GM23338 (cell line): Measurements from ENCODE around the gene DGLUCY. TPM values are rescaled to one million over a fixed set of nuclear protein-coding genes. Genes with fewer than 3 reads are reported as not detected.

Experiments used
- ATAC-seq: fragments of 200-7000 bp; cut with Tn5 transposase; 3 replicates; pipeline ENCODE4 v1.9.1; 2020
- DNase-seq: peaks from one replicate; pipeline ENCODE4 v3.0.0-alpha.2; 2015; ENCODE audit warnings: low spot score
- H2AFZ ChIP-seq: fragments of 200-600 bp; sonication (generic); 2 replicates; pipeline ENCODE4 v1.8.0; 2016; ENCODE audit warnings: antibody characterized with exemption, mild to moderate bottlenecking, moderate library complexity
- H3F3A ChIP-seq: fragments of 200-600 bp; sonication (generic); replicated peaks from 2 replicates; pipeline ENCODE4 v1.8.0; 2017; ENCODE audit warnings: antibody characterized with exemption, mixed run types, low read depth
- H3K27ac ChIP-seq: fragments of 200-600 bp; sonication (generic); 2 replicates; pipeline ENCODE4 v1.6.1; 2016; ENCODE audit warnings: low read depth
- H3K27me3 ChIP-seq: fragments of 200-600 bp; sonication (generic); 2 replicates; pipeline ENCODE4 v1.8.0; 2016; ENCODE audit warnings: mild to moderate bottlenecking, mixed run types, moderate library complexity; ENCODE audit not compliant: insufficient read depth
- H3K36me3 ChIP-seq: fragments of 200-600 bp; sonication (generic); 2 replicates; pipeline ENCODE4 v1.8.0; 2016; ENCODE audit warnings: mild to moderate bottlenecking; ENCODE audit not compliant: insufficient read depth
- H3K4me1 ChIP-seq: fragments of 200-600 bp; sonication (generic); 2 replicates; pipeline ENCODE4 v1.8.0; 2016; ENCODE audit warnings: mild to moderate bottlenecking, moderate library complexity; ENCODE audit not compliant: insufficient read depth
- H3K4me2 ChIP-seq: fragments of 200-600 bp; sonication (generic); 2 replicates; pipeline ENCODE4 v1.7.1; 2017; ENCODE audit warnings: mixed run types
- H3K4me3 ChIP-seq: fragments of 200-600 bp; sonication (generic); 2 replicates; pipeline ENCODE4 v1.6.1; 2016; ENCODE audit warnings: mixed run types
- H3K79me2 ChIP-seq: fragments of 200-600 bp; sonication (generic); replicated peaks from 2 replicates; pipeline ENCODE4 v1.8.0; 2017; ENCODE audit warnings: mild to moderate bottlenecking; ENCODE audit not compliant: insufficient read depth
- H3K9me2 ChIP-seq: fragments of 200-600 bp; sonication (generic); 2 replicates; pipeline ENCODE4 v1.8.0; 2017; ENCODE audit not compliant: insufficient read depth
- H4K20me1 ChIP-seq: fragments of 200-600 bp; sonication (generic); replicated peaks from 2 replicates; pipeline ENCODE4 v1.8.0; 2017; ENCODE audit warnings: mild to moderate bottlenecking; ENCODE audit not compliant: insufficient read depth
- H3K27ac Mint-ChIP-seq: 2 replicates; pipeline ENCODE4 v1.8.0; 2020; ENCODE audit warnings: inconsistent platforms, mild to moderate bottlenecking, moderate library complexity, mixed read lengths
- H3K27me3 Mint-ChIP-seq: 3 replicates; pipeline ENCODE4 v1.8.0; 2022; ENCODE audit warnings: low read depth, mild to moderate bottlenecking, moderate library complexity, mixed read lengths, inconsistent platforms; ENCODE audit not compliant: insufficient read depth, poor library complexity
- H3K36me3 Mint-ChIP-seq: 3 replicates; pipeline ENCODE4 v1.8.0; 2021; ENCODE audit warnings: low read depth, mild to moderate bottlenecking, inconsistent platforms, moderate library complexity, mixed read lengths
- H3K4me1 Mint-ChIP-seq: 3 replicates; pipeline ENCODE4 v1.8.0; 2020; ENCODE audit warnings: mild to moderate bottlenecking, inconsistent platforms, mixed read lengths
- H3K4me3 Mint-ChIP-seq: 3 replicates; pipeline ENCODE4 v1.8.0; 2021; ENCODE audit warnings: moderate library complexity, mild to moderate bottlenecking, inconsistent platforms, mixed read lengths
- H3K9me3 Mint-ChIP-seq: 3 replicates; pipeline ENCODE4 v1.8.0; 2020; ENCODE audit warnings: moderate library complexity, mild to moderate bottlenecking, inconsistent platforms, mixed read lengths
- CREB1 ChIP-seq: fragments of 250-450 bp; sonication (Bioruptor Pico); IDR thresholded peaks from 2 replicates; pipeline ENCODE4 v1.5.0; 2020; ENCODE audit warnings: low read depth, mild to moderate bottlenecking, moderate library complexity
- CTCF ChIP-seq, 2 experiments: fragments of 200-600 bp in 1 of 2; sonication (generic) in 1 of 2; conservative IDR thresholded peaks; 2 replicates each; pipeline versions ENCODE4 v1.5.1 to v1.6.1; 2016 to 2017; ENCODE audit warnings: antibody characterized with exemption in 2 of 2, low read depth in 2 of 2, mild to moderate bottlenecking in 2 of 2, moderate library complexity in 1 of 2
- ETS1 ChIP-seq: IDR thresholded peaks from 2 replicates; pipeline ENCODE4 v1.6.1; 2016; ENCODE audit warnings: antibody characterized with exemption
- EZH2 ChIP-seq: fragments of 200-600 bp; sonication (generic); IDR thresholded peaks from one replicate; pipeline ENCODE4 v1.8.0; 2017; ENCODE audit warnings: antibody characterized with exemption, mild to moderate bottlenecking, low read depth; ENCODE audit not compliant: unreplicated experiment
- EZH2phosphoT487 ChIP-seq: fragments of 200-600 bp; sonication (generic); IDR thresholded peaks from one replicate; pipeline ENCODE4 v1.8.1; 2018; ENCODE audit warnings: antibody characterized with exemption; ENCODE audit not compliant: unreplicated experiment
- JUNB ChIP-seq: IDR thresholded peaks from one replicate; pipeline ENCODE4 v1.6.1; 2016; ENCODE audit warnings: antibody characterized with exemption; ENCODE audit not compliant: unreplicated experiment
- NANOG ChIP-seq: IDR thresholded peaks from 2 replicates; pipeline ENCODE4 v1.6.1; 2016; ENCODE audit warnings: antibody characterized with exemption, borderline replicate concordance
- POLR2AphosphoS5 ChIP-seq: IDR thresholded peaks from 2 replicates; pipeline ENCODE4 v1.6.1; 2016; ENCODE audit warnings: antibody characterized with exemption, low read depth
- REST ChIP-seq: IDR thresholded peaks from one replicate; pipeline ENCODE4 v1.6.1; 2018; ENCODE audit warnings: antibody characterized with exemption; ENCODE audit not compliant: unreplicated experiment
- STAT1 ChIP-seq: IDR thresholded peaks from one replicate; pipeline ENCODE4 v1.6.1; 2016; ENCODE audit warnings: antibody characterized with exemption; ENCODE audit not compliant: unreplicated experiment
- ZNF114 ChIP-seq: fragments of 250-450 bp; sonication (Bioruptor Pico); IDR thresholded peaks from 2 replicates; pipeline ENCODE4 v1.5.0; 2020; ENCODE audit warnings: mild to moderate bottlenecking, moderate library complexity
- ZNF331 ChIP-seq: fragments of 250-450 bp; sonication (Bioruptor Pico); IDR thresholded peaks from 2 replicates; pipeline ENCODE4 v1.5.0; 2020; ENCODE audit warnings: low read depth, mild to moderate bottlenecking, moderate library complexity
- ZNF462 ChIP-seq: fragments of 250-450 bp; sonication (Bioruptor Pico); IDR thresholded peaks from 2 replicates; pipeline ENCODE4 v1.5.0; 2020; ENCODE audit warnings: mild to moderate bottlenecking, moderate library complexity
- polyA plus RNA-seq: library from polyadenylated mRNA; unstranded; fragments of >200 nt; fragmentation: Nextera tagmentation; extraction: Ambion mirVana; gene quantifications from 2 replicates; pipeline ENCODE4 v1.2.1, GENCODE V29; 2016
- total RNA-seq: library from RNA; depleted of rRNA; stranded (reverse); fragments of >200 nt; shearing (Covaris generic); gene quantifications from 2 replicates; pipeline ENCODE4 v1.2.3, GENCODE V29; 2014

DGLUCY gene
- total and polyA plus RNA-seq, 2 experiments from 2014 or later, result 14.6 to 31.6 TPM

- no peaks in the 10 kb centered on the region for H3K36me3 ChIP-seq
- H2AFZ ChIP-seq, result no peak overlapping the region
- H3K4me3 Mint-ChIP-seq, result no peak overlapping the region
- H3K9me2 ChIP-seq, result no peaks in the 10 kb centered on the region
- H3K36me3 Mint-ChIP-seq, result peaks cover 11% of the 10 kb centered on the region
- H3K4me1 Mint-ChIP-seq, result no peaks in the 10 kb centered on the region
- no peaks in the 10 kb centered on the region for H3K79me2 ChIP-seq
- no peaks in the 10 kb centered on the region for H4K20me1 ChIP-seq
- H3K4me1 ChIP-seq, result no peaks in the 10 kb centered on the region
- H3K27me3 Mint-ChIP-seq, result no peaks in the 10 kb centered on the region
- TF ChIP-seq EZH2 (no peak), EZH2phosphoT487 (no peak), ZNF331 (CRISPR knock-in tag) (no peak), STAT1 (no peak), ZNF462 (CRISPR knock-in tag) (no peak), REST (no peak), JUNB (no peak), CREB1 (CRISPR knock-in tag) (no peak), ETS1 (no peak), NANOG (no peak), POLR2AphosphoS5 (no peak), ZNF114 (CRISPR knock-in tag) (no peak), CTCF (conservative IDR thresholded peaks at IDR 0.05; ENCODE audit: low read depth in 2 of 2) (no peak)
- no peak for ATAC-seq
- no peaks in the 10 kb centered on the region for H3F3A ChIP-seq
- no peaks in the 10 kb centered on the region for H3K27me3 ChIP-seq
- H3K4me3 ChIP-seq, result no peak overlapping the region
- H3K9me3 Mint-ChIP-seq, result no peaks in the 10 kb centered on the region
- no peak overlapping the region for H3K4me2 ChIP-seq
- no peak overlapping the region for H3K27ac ChIP-seq
- no peak overlapping the region for H3K27ac Mint-ChIP-seq
- no peak for DNase-seq
Measured at GRCh38 chr14:91167380-91167770, 53.5 kb downstream of the DGLUCY start.
